AG10803 (cell line): Measurements from ENCODE around the gene GPR160.

Experiments
- DNase-seq: peaks from one replicate; pipeline ENCODE4 v3.0.0; 2010; ENCODE audit warnings: low read depth
- H3K4me3 ChIP-seq: 2 replicates; pipeline ENCODE4 v1.5.1; 2011; ENCODE audit warnings: mild to moderate bottlenecking, low read length, control low read depth
- TF ChIP-seq, protein P1 (sequence below): conservative IDR thresholded peaks from 2 replicates; pipeline ENCODE4 v1.5.1; 2011; ENCODE audit warnings: mild to moderate bottlenecking, low read length, control low read depth, inconsistent platforms

Gene GPR160

GRCh38 chr3:170027233-170028102, 10.3 kb upstream of the GPR160 start:
- DNase-seq, result no peak
- TF ChIP-seq, protein P1, sequence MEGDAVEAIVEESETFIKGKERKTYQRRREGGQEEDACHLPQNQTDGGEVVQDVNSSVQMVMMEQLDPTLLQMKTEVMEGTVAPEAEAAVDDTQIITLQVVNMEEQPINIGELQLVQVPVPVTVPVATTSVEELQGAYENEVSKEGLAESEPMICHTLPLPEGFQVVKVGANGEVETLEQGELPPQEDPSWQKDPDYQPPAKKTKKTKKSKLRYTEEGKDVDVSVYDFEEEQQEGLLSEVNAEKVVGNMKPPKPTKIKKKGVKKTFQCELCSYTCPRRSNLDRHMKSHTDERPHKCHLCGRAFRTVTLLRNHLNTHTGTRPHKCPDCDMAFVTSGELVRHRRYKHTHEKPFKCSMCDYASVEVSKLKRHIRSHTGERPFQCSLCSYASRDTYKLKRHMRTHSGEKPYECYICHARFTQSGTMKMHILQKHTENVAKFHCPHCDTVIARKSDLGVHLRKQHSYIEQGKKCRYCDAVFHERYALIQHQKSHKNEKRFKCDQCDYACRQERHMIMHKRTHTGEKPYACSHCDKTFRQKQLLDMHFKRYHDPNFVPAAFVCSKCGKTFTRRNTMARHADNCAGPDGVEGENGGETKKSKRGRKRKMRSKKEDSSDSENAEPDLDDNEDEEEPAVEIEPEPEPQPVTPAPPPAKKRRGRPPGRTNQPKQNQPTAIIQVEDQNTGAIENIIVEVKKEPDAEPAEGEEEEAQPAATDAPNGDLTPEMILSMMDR, result no peak
- H3K4me3 ChIP-seq, result no peak overlapping the region

DNA sequence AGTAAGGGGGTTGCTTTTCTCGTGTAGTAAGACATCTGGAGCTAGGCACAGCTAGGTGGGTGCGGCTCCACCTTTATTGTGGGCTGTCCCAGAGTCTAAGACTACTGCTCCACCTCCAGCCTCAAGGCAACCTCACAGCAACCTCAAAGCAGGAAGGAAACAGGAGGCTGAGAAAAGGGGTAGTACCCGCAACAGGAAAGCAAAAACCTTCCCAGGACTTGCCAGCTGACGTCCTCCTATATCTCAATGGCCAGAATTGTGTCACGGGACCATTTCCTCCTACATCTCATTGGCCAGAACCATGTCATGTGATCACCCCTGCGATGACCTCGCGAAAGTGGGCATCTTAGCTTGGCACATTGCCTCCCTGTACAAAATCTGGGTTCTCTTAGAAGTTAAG, 4.3 kb upstream of the GPR160 start:
- no peak for DNase-seq
- TF ChIP-seq, protein P1, result no peak
- no peak overlapping the region for H3K4me3 ChIP-seq

DNA sequence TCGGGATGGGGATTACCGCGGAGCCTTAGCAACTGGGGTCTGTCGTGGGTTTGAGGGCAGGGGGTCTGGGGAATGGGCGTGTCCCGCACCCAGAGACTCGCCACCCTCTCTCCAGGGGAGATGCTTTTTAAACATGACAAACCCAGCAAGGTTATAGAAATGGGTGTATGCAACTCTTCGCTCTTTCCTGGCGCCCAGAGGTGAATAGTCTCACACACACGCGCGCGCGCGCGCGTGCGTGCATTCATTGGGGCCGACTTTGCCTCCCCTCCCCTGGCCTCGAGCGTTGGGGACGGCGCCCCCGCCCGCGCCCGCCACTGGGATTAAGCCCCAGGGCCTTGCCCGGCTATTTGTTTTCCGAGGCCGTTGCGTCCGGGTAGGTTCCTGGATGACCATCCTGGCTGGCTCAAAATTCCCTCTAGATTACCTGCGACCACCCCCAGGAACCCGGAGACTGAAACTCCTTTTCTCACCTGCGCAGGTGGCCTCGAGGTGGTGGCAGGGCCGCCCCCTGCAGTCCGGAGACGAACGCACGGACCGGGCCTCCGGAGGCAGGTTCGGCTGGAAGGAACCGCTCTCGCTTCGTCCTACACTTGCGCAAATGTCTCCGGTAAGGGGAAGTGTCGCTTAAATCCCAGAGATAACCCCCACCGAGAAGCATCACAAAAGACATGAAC, 777 bp downstream of the GPR160 start:
- H3K4me3 ChIP-seq, result peak overlapping the region; percentile 41
- no peak for DNase-seq
- TF ChIP-seq, protein P1, result no peak

DNA sequence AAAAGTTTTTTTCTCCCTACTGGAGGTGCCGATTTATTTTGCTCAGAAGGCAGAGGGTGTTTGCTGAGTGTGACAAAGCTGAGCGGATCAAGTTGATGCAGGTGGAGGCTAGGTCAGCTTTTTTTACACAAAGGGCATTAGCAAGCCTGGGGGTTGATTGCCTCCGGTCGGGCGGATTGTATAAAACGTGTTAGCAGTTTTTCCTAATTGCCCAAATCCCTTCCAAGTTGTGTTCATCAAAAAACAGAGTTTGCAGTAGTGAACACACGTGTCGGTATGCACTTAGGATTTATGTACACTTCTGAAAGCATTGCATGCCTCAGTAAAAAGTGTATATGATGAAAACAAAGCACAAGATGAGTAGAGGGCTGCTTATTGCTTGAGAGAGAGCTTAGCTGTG, 2.6 kb downstream of the GPR160 start:
- no peak for DNase-seq
- TF ChIP-seq, protein P1, result no peak
- no peak overlapping the region for H3K4me3 ChIP-seq

DNA sequence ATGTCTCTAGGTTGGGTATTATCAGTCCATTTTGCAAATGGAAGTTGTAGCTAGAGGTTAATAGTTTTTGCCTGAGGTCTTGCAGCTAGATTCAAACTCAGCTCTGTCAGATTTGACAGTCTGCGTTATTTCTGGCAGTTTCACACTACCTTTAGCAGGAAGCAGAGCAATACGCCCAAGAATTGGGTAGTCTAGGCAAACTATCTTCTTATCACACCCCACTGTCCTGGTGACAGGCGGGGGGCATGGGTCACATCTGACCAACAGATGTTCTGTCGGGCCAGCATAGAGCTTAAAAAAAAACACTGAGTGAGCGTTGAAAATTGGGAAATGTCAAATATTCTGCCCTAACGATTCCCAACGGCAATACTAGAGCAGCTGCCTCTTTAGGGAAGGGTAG, 5.7 kb downstream of the GPR160 start:
- TF ChIP-seq, protein P1, result no peak
- H3K4me3 ChIP-seq, result no peak overlapping the region
- DNase-seq, result no peak

GRCh38 chr3:170044271-170044670, 6.5 kb downstream of the GPR160 start:
- no peak overlapping the region for H3K4me3 ChIP-seq

More at GRCh38 chr3:170044271-170044670, 6.5 kb downstream of the GPR160 start:
- TF ChIP-seq, protein P1, result no peak
- DNase-seq, result no peak
